Kasumi-1 (cell line): ENCODE results near the gene SMTNL1.
A peak's percentile ranks its signal among the peaks of the same experiment; 100 is the strongest.

Source experiments
- DNase-seq, 2 experiments: peaks; one replicate each; lab custom pipeline; 2025; lab: John Stamatoyannopoulos, UW

Gene SMTNL1

DNA sequence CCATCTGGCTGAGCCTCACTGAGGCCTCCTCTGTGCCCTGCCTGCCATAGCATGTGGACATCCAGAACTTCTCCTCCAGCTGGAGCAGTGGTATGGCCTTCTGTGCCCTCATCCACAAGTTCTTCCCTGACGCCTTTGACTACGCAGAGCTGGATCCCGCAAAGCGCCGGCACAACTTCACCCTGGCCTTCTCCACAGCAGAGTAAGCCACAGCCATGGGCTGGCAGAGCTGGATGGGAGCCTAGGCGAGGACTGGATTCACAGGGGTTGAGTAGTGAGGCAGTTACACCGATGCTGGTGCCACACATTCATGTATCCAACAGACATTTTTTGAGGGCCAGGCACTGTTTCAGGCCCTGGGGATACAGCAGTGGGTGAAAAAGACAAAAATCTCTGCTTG lies 9.1 kb downstream of the SMTNL1 start:
- no peak for DNase-seq

DNA sequence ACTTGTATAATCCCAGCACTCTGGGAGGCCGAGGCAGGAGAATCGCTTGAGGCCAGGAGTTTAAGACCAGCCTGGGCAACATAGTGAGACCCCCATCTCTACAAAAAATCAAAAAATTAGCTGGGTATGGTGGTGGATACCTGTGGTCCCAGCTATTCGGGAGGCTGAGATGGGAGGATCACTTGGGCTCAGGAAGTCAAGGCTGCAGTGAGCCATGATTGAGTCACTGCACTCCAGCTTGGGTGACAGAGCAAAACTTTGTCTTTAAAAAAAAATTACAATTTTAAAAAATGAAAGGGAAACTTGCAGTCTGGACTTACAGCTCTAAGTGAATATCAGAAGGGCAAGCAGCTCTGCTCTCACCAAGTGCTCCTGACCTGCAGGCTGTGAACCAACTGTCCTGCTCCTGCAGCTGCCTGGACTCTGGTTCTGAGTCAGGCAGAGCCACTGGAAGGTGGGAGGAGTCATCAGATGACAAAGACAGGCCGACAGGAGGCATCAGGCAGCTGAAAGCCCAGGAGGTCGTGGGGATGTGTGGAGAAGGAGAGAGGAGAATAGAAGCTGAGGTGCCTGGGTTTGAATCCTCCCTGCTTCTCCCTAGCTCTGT lies 9.6 kb downstream of the SMTNL1 start:
- DNase-seq: no peak

DNA sequence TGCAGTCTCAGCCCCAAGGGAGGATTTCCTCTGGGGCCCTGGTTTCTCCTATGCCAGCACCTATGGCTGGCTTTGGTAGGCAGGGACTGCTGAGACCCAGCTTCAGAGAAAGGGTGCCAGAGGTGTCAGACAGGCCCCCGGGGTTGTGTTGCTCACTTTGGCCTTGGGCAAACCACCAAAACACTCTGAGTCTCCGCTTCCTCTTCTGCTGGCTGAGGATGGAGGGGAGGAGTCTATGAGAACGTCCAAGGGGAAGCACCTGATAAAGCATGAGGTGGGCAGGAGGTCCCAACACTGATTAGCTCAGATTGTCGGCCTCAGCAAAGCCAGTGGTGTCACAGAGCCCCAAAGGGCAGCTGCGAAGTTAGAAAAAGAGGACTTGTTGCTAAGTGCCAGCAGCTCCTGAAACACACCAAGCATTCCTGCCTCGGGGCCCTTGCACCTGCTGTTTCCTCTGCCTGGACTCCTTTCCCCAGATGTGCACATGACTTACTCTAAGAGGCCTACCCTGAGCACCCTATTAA lies 10.5 kb downstream of the SMTNL1 start:
- peak; percentile 44 to 56 for DNase-seq

DNA sequence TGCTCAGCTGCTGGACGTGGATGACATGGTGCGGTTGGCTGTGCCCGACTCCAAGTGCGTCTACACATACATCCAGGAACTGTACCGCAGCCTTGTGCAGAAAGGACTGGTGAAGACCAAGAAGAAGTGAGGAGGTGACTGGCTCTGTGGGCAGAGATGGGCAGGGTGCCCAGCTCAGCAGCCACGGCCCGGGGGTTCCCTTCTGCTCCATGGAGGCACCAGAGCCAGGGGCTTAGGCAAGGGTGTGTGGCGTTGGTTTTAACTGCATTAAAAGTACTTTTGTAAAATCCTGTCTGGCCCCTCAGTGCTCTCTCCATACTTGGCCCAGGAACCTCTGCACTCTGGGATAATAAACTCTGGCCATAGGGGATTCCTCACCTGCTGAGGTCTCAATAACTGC lies 12.6 kb downstream of the SMTNL1 start:
- no peak for DNase-seq

DNA sequence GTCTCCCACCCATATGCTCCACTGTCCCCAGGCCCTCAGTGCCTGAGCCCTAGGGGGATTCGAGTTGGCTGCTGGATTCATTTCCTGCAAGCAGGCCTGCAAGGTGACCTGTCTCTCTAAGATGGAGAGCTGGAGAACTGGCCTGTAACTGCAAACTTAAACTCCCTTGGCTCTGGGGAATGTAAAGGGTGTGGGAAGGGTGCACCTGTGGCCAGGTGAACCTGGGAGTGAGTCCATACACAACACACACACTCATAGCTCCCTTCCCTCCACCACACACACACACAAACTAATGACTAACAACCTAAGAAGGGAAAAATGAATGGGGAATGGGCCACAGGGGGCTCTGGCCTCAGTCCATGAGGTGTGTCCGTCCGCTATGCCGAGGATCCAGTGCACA lies 14.5 kb downstream of the SMTNL1 start:
- no peak for DNase-seq

DNA sequence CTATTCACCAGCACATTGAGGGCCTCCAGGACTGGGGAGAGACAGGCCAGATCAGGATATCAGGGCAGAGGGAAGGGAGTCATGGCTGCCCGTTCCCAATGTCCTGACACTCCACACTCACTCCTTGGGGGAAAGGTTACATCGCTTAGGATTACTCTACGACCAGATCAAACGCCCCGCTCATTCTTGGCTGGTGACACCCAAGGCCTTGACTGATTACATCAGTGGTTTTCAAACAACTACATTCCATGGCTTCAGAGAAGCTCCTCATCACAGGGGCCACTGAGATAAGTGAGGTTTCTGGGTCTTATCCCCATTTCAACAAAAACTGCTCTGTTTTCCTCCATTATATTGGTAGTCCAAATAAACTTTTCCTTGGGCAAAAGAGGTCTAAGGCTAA lies 15.1 kb downstream of the SMTNL1 start:
- no peak for DNase-seq

DNA sequence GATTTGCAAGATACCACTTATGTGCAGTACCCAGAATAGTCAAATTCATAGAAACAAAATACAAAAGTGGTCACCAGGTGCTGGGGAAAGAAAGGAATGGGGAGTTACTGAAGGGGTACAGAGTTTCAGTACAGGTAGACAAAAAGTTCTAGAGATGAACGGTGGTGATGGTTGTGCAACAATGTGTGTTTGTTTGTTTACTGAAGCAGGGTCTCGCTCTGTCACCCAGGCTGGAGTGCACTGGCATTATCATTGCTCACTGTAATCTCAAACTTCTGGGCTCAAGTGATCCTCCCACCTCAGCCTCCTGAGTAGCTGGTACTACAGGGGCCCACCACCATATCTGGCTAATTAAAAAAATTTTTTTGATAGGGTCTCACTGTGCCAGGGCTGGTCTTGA lies 18.0 kb downstream of the SMTNL1 start:
- DNase-seq: no peak

DNA sequence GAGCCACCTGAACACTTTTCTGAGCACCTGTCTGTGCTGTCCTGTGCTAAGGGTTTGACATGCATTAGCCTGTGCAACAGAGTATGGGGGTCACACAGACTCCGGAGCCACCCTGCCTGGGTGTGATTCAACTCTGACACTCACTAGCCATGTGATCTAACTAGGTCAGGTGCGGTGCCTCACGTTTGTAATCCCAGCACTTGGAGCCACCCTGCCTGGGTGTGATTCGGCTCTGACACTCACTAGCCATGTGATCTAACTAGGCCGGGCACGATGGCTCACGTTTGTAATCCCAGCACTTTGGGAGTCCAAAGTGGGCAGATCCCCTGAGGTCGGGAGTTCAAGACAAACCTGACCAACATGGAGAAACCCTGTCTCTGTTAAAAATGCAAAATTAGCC lies 18.6 kb downstream of the SMTNL1 start:
- DNase-seq: no peak

DNA sequence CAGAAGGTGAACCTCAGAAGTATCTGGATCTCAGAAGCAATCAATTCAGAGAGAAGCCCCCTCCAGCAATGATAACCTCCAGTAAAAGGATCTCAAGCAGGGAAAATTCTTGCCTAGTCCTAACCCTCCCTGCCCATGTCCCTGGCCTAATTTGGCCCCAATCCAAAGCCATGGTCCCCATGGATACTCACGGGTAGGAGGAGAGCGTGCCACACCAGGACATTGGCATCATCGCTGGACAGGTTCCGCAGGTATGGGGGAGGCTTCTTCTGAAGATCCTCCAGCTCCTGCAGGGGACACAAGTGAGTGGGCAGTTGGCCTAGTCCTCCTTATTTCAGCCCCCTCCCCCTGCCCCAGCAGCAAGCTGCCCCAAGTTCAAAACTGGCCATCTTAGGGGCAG lies 22.8 kb downstream of the SMTNL1 start:
- no peak for DNase-seq

DNA sequence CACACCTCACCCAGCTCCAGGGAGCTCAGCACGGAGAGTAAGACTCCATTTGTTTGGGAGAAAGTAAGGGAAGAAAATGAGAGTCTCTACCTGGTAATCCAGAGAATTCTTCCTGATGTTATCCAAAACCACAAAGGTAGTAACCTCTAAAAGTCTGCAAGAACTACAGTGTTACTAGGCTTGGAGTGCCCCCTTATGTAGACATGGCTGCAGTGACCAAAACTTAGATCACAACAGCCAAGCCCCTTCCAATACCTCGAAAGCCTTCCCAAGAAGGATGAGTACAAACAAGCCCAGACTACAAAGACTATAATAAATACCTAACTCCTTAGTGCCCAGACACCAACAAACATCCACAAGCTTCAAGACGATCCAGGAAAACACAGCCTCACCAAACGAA lies 25.2 kb downstream of the SMTNL1 start:
- DNase-seq: no peak

DNA sequence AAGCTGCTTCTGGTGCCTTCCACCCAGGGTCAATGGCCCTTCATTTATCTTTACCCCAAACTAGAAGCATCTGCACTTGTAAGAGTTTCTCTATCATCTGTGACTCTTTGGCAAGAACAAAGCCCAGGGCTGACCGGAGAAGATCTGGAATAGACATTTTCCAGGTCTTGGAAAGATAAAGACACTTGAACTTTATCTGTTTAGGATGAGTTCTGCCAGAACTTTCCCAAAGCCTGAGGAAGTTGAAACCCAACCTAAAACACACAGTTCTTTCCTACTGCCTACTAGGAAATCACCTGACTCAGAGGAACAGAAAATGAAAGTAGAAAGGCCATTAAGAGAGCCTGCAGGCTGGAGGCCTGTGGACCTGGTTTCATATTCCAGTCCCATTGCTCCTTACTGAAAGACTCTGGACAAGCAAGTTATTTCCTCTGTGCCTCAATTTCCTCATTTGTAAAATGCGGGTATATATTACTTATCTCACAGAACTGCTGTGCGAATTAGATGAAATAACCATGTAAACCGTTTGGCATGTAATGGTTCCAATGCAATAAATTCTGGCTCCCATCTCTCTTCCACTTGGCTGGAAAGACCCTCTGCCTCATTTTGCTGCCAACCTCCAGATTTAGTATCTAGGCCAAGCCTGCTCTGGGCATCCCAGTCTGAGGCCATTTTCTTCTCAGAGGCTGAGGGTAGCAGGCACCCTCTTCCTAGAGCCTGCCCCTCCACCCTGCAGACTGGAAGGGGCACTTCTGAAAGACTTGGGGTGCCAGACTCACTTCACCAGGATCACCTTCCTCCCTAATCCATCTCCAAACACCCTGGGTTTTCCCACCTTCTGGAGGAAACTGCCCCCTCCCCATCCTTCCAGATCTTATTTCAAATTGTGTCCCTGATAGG lies 28.9 kb downstream of the SMTNL1 start:
- DNase-seq: peak; percentile 24 to 61

DNA sequence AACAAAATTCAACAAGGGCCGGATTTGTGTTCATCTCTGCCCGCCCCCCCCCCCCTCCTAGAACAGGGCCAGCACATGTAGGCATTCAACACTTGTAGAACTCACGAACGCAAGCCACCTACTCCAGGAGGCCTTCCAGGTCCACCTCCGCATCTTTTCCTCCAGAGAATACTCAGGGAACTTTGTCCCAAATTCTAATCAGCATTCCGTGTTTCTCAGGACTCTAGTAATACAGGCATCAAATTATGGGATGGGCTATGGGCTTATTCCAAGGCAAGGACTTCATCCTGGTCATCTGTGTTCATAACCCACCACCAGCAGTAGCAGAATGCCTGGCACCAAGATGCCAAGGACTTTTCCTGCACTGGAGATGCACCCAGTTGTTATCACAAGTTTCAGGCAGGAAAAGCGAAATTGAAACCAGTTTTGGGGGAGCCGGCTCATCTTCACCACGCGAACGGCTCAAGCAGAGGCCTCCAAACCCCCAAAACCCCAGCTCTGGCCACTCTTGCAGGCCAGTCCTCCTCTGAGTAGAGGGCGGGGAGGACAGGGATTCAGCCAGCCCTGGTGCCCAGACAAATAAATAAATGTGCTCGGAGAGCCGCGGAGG lies 29.6 kb downstream of the SMTNL1 start:
- no peak for DNase-seq

DNA sequence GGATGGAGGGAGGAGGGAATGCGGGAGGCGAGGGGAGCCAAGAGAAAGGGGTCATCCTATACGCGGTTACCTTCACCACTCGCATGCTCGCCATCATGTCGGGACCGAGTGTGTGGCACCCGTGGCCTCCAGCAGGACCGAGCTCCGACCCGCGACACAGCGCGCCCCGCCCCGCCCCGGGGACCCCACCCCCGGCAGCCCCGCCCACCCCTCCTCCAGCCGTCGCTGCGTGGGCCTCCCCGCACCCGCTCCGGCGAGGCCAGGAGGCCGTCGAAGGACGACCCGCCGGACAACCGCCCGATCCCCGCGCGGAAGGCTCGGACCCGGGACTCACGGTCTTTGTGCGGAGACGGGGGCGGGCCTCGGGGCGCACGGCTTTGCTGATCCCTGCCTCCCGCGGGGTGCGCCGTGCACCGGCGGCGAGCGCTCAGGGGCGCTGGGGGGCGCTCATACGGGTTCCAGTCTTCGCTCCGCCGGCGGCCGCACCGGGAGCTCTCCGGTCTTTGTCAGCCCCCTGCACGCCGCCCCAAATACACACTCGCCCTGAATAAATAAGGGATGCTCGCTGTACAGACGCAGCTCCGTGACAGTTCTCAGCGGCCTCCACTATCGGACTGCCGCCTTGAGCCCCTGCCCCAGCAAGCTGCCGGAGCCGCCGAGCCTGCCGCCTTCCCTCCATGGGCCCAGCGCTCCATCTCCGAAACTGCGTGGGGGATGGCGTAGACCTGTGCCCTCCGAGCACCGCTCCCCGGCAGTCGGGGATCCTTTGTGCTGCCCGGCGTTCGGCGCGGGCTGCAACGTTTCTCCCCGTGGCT lies 30.3 kb downstream of the SMTNL1 start, which contains the start of gene UBE2L6:
Gene UBE2L6, minus strand, starts transcription at position 158 of the 815 bp plus-strand sequence. Its CDS starts 61 bp downstream, at position 97.
- DNase-seq: peak; percentile 38 to 61

DNA sequence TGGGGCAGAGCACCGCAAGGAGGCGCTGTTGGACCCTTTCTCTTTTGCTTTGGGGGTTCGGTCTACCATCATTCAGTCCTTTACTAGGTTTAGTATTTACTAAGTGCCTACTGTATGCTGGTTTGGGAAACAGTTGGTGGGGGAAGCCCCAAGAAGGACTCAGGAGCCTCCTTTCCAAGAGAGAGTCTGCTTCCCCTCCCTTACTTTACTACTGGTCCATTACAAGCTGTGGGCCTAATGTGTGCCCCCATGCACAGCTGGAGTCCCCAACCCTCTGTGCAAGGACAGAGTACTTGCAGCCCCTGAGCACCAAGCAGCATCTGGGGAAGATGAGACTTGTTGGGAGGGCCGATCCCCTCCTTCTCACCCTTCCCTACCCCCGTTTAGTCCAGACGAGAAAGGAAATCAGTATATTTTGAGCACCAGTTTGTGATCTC lies 31.0 kb downstream of the SMTNL1 start:
- DNase-seq: peak; percentile 78 to 85

DNA sequence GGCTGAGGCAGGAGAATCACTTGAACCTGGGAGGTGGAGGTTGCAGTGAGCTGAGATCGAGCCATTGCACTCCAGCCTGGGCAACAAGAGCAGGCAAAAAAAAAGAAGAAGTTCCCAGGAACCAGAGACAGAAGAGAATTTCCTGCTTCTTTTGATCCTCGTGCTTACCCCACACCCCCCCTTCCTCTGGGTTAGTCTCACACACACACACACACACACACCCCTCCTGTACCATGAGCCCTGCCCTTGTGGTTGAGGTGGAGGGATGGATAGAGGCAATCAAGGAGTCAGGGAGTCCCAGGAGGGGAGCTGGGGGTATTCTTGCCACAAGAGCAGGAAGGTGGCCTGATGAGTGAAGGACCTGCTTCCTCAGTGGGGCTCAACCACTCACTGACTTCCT lies 34.2 kb downstream of the SMTNL1 start:
- peak; percentile 87 to 89 for DNase-seq

DNA sequence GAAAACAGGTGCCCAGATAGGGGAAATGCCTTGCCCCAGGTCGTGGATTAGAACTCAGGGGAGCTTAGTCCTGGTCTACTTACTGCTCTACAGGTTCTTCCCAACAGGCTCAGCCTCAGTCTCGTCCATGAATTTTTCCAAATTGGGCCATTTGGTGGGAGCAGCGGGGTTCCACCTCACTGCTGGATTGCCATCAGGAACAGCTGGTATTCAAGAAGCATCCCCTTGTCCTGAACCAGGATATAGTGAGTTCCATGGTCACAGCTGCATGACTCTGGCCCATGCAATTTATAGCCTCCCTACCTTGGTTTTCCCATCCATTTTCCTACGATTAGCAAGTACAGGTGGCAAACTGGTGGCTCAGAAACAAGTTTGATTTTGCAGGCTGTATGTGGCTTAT lies 36.7 kb downstream of the SMTNL1 start:
- no peak for DNase-seq

DNA sequence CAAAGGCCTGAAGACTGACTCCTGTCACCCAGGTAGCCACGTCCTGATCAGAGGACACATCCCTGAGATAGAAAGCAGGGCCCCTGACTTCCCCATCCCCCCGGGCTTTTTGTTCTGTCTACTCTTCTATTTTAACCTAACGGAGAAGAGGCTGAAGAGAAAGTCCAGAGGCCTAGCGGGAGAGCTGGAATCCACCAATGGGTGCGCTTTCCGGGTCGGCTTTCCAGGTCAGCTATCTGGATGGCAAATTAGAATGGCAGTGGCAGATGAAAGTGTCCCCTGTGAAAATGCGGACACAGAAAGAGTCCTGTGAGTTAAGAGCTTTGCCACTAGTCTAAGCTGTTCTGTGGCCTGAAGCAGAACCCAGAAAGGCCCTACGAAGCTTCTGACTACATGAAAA lies 46.9 kb downstream of the SMTNL1 start:
- DNase-seq: no peak

DNA sequence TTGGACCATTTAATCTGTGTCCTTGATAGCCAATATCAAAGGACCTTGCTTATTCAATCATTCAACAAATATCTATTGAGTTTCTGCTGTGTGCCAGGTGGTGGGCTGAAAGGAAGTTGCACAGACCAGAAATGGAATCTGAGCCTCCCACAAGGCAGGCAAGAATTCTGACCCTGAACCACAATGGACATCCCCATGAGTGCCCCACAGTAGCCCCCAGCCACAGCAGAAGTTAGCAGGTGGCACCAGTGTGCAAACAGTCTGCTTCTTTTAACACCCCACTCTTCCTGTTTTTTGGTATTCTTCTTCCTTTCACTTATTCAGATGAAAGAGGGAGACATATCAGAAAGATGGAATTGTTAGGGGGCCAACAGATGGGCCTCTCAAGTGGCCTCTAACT lies 47.9 kb downstream of the SMTNL1 start:
- peak; percentile 16 to 20 for DNase-seq

DNA sequence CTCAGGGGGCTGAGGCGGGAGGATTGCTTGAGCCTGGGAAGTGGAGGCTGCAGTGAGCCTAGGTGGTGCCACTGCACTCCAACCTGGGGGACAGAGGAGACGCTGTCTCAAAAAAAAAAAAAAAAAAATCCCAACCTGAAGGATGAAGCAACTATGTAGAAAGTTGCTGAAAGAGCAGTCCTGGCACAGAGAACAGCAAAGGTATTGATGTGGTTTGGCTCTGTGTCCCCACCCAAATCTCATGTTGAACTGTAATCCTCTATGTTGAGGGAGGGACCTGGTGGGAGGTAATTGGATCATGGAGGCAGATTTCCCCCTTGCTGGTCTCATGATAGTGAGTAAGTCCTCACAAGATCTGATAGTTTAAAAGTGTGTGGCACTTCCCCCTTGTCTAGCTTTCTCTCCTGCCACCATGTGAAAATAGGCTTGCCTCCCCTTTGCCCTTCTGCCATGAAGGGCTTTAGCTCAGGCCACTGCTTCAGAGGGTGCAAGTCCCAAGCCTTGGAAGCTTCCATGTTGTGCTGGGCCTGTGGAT lies 49.4 kb downstream of the SMTNL1 start:
- DNase-seq: no peak

DNA sequence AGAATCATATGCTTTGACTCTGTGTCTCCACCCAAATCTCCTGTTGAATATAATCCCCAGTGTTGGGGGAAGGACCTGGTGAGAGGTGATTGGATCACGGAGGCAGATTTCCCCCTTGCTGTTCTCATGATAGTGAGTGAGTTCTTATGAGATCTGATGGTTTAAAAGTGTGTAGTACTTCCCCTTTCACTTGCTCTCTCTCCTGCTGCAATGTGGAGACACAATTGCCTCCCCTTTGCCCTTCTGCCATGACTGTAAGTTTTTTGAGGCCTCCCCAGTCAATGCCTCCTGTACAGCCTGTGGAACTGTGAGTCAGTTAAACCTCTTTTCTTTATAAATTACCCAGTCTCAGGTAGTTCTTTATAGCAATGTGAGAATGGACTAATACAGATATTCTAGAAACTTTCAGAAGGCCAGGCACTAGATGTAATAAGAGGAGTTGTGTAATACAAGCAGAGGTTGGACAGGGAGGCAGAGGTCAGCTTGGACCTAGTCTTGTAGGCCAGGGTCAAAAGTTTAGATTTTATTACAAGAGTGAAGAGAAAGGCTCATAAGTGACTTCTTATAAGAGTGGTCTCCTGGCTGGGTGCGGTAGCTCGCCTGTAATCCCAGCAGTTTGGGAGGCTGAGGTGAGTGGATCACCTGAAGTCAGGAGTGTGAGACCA lies 50.8 kb downstream of the SMTNL1 start:
- peak; percentile 23 to 50 for DNase-seq

DNA sequence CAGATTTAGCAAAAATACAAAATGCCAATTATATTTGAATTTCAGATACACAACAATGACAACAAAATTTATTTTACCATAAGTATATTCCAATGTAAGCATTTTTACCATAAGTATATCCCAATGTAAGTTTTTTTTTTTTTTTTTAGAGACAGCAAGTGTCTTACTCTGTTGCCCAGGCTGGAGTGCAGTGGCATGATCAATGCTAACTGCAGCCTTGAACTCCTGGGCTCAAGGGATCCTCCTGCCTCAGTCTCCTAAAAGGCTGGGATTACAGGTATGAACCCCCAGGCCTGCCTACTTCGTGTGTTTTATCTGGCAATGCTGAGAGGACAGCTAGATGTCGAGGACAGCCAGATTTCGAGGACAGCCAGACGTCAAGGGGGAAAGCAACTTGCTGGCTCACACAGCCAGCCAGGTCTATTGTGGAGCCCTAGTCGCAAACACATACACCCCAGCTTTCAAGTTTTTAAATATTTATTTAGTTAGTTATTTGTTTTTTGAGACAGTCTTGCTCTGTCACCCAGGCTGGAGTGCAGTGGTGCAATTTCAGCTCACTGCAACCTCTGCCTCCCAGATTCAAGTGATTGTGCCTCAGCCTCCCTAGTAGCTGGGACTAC lies 59.0 kb downstream of the SMTNL1 start:
- no peak for DNase-seq
